Activated CD4-positive, CD25-positive, alpha-beta regulatory T cell treated with anti-CD3 and anti-CD28 coated beads, Interleukin-2, amount 50 U/mL, for 72 hours (primary cell): ENCODE results near the gene PSMD7.
"Not testable (repeated sequence)": the region's sequence is repeated elsewhere in the genome, so short reads cannot be mapped to it uniquely, and the experiment has no call there.

Experiments used
- DNase-seq: peaks from one replicate; pipeline ENCODE4 v3.0.0; 2021

Gene PSMD7

GRCh38 chr16:74298104-74298503, 1.5 kb downstream of the PSMD7 start:
- no peak for DNase-seq

- DNase-seq = no peak
Observed at GRCh38 chr16:74302341-74302740, 5.7 kb downstream of the PSMD7 start.

GRCh38 chr16:74304164-74304834, 7.7 kb downstream of the PSMD7 start:
- no peak for DNase-seq

- DNase-seq = no peak
Observed at GRCh38 chr16:74304835-74305176, 8.2 kb downstream of the PSMD7 start.

- no peak for DNase-seq
Observed at GRCh38 chr16:74305281-74305680, 8.7 kb downstream of the PSMD7 start.

- DNase-seq = no peak
Observed at GRCh38 chr16:74305978-74306784, 9.6 kb downstream of the PSMD7 start.

- DNase-seq = no peak
Observed at GRCh38 chr16:74307383-74307782, 10.8 kb downstream of the PSMD7 start.

- DNase-seq = no peak
Observed at GRCh38 chr16:74309789-74310781, 13.5 kb downstream of the PSMD7 start.

GRCh38 chr16:74315059-74315458, 18.4 kb downstream of the PSMD7 start:
- DNase-seq = no peak

GRCh38 chr16:74320707-74321106, 24.1 kb downstream of the PSMD7 start:
- no peak for DNase-seq

- DNase-seq = no peak
Observed at GRCh38 chr16:74321356-74321755, 24.7 kb downstream of the PSMD7 start.

- DNase-seq = no peak
Observed at GRCh38 chr16:74322301-74322710, 25.7 kb downstream of the PSMD7 start.

- DNase-seq = not testable (repeated sequence)
Observed at GRCh38 chr16:74324777-74325176, 28.2 kb downstream of the PSMD7 start.

- DNase-seq = no peak
Observed at GRCh38 chr16:74325641-74326040, 29.0 kb downstream of the PSMD7 start.

- DNase-seq = not testable (repeated sequence)
Observed at GRCh38 chr16:74328346-74328745, 31.7 kb downstream of the PSMD7 start.

GRCh38 chr16:74332469-74332868, 35.9 kb downstream of the PSMD7 start:
- not testable (repeated sequence) for DNase-seq

- DNase-seq = not testable (repeated sequence)
Observed at GRCh38 chr16:74337506-74337905, 40.9 kb downstream of the PSMD7 start.

GRCh38 chr16:74339226-74339625, 42.6 kb downstream of the PSMD7 start:
- not testable (repeated sequence) for DNase-seq

- not testable (repeated sequence) for DNase-seq
Observed at GRCh38 chr16:74353038-74353437, 56.4 kb downstream of the PSMD7 start.
